GM12872 (cell line): ENCODE results near the gene VRK1.

ENCODE experiments used
- CTCF ChIP-seq: IDR thresholded peaks from 3 replicates; pipeline ENCODE4 v1.5.1; 2011; ENCODE audit warnings: low read depth, mild to moderate bottlenecking, low read length, moderate library complexity; ENCODE audit not compliant: insufficient read depth

The VRK1 gene

GRCh38 chr14:96780500-96780899 is 16.7 kb upstream of the VRK1 start:
- TF ChIP-seq CTCF, result no peak

DNA sequence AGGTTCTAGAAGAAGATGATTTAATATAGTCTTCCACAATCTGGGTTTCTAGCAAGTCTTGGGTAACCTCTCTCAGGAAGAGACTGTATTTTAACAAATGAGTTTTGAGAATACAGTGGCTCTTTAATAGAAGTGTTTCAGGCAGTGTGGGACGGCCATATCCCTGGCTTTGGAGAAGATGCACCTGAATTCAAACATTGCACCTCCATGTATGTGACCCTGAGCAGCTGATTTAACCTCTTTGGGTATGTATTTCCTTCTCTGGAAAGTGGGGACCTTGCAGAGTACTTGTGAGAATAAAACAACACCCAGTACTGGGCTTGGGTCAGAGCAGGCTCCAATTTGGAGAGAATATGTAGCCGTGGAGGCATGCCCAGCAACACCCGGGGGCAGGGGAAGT is 15.8 kb upstream of the VRK1 start:
- TF ChIP-seq CTCF, result no peak

GRCh38 chr14:96782436-96782835 is 14.7 kb upstream of the VRK1 start:
- TF ChIP-seq CTCF, result no peak

GRCh38 chr14:96783043-96783914 is 13.9 kb upstream of the VRK1 start:
- no peak for TF ChIP-seq CTCF

GRCh38 chr14:96783915-96784224 is 13.3 kb upstream of the VRK1 start:
- TF ChIP-seq CTCF, result no peak

- TF ChIP-seq CTCF, result no peak
Observed at GRCh38 chr14:96790186-96790585, 7.0 kb upstream of the VRK1 start.

- TF ChIP-seq CTCF, result no peak
Observed at GRCh38 chr14:96790706-96791105, 6.5 kb upstream of the VRK1 start.
